A673 (cell line): Measurements from ENCODE around the gene HYPK. TPM values are rescaled to one million over a fixed set of nuclear protein-coding genes. Genes with fewer than 3 reads are reported as not detected.
"Not testable (repeated sequence)": the region's sequence is repeated elsewhere in the genome, so short reads cannot be mapped to it uniquely, and the experiment has no call there.

ENCODE experiments used
- BruUV-seq: library from RNA; stranded (reverse); fragments of 400-500 nt; replicated peaks from 2 replicates; lab custom pipeline; 2021; lab: Mats Ljungman, UMichigan
- CTCF ChIA-PET: fragments of 300-600 bp; sonication (Branson Sonifier 250); formaldehyde crosslinking; loops from one replicate; lab custom pipeline; 2022; ENCODE audit warnings: antibody characterized with exemption; lab: Charles Lee
- POLR2A ChIA-PET: fragments of 300-600 bp; sonication (Branson Sonifier 250); formaldehyde crosslinking; loops from one replicate; lab custom pipeline; 2022; ENCODE audit warnings: antibody characterized with exemption; ENCODE audit not compliant: low non-redundant PET; lab: Charles Lee
- DNase-seq: peaks from one replicate; pipeline ENCODE4 v3.0.0-alpha.2; 2015; ENCODE audit warnings: low spot score
- H3K27ac ChIP-seq: fragments of 200-600 bp; sonication (generic); 2 replicates; pipeline ENCODE4 v1.5.1; 2016; ENCODE audit warnings: mixed run types, low read depth, mild to moderate bottlenecking, mixed read lengths, antibody characterized with exemption, low read length; ENCODE audit not compliant: poor library complexity, severe bottlenecking
- H3K27me3 ChIP-seq: fragments of 200-600 bp; sonication (generic); replicated peaks from 2 replicates; pipeline ENCODE4 v1.6.1; 2017; ENCODE audit warnings: mixed run types, low read depth, mild to moderate bottlenecking, mixed read lengths, antibody characterized with exemption, low read length; ENCODE audit not compliant: insufficient read depth, poor library complexity
- H3K36me3 ChIP-seq: fragments of 200-600 bp; sonication (generic); 2 replicates; pipeline ENCODE4 v1.6.1; 2016; ENCODE audit warnings: mixed run types, mild to moderate bottlenecking, mixed read lengths, antibody characterized with exemption, low read length; ENCODE audit not compliant: insufficient read depth, poor library complexity, severe bottlenecking
- H3K4me1 ChIP-seq: fragments of 200-600 bp; sonication (generic); 2 replicates; pipeline ENCODE4 v1.6.1; 2017; ENCODE audit warnings: mixed run types, mild to moderate bottlenecking, mixed read lengths, antibody characterized with exemption, low read length; ENCODE audit not compliant: insufficient read depth, poor library complexity, severe bottlenecking
- H3K4me3 ChIP-seq: fragments of 200-600 bp; sonication (generic); 2 replicates; pipeline ENCODE4 v1.5.1; 2016; ENCODE audit warnings: low read depth, mixed run types, mild to moderate bottlenecking, mixed read lengths, low read length; ENCODE audit not compliant: poor library complexity, severe bottlenecking
- H3K9me3 ChIP-seq: fragments of 200-600 bp; sonication (generic); 2 replicates; pipeline ENCODE4 v1.6.1; 2016; ENCODE audit warnings: mixed run types, low read depth, mild to moderate bottlenecking, mixed read lengths, antibody characterized with exemption, low read length; ENCODE audit not compliant: poor library complexity, severe bottlenecking
- CTCF ChIP-seq: fragments of 300-800, 200-600 bp; sonication (generic); conservative IDR thresholded peaks from 2 replicates; pipeline ENCODE4 v1.5.1; 2017; ENCODE audit warnings: low read depth, mild to moderate bottlenecking, antibody characterized with exemption, low read length, moderate library complexity, mixed read lengths
- EZH2 ChIP-seq: fragments of 200-600 bp; sonication (generic); IDR thresholded peaks from 2 replicates; pipeline ENCODE4 v1.6.1; 2017; ENCODE audit warnings: borderline replicate concordance, low read depth, mild to moderate bottlenecking, mixed read lengths, antibody characterized with exemption, low read length; ENCODE audit not compliant: poor library complexity, severe bottlenecking
- intact Hi-C: fragments of 100-400 bp; cut with micrococcal nuclease; formaldehyde crosslinking; loops from one replicate; pipeline ENCODE4 v1.10.0; 2022; ENCODE audit not compliant: unreplicated experiment
- total RNA-seq: library from RNA; stranded (reverse); gene quantifications from 2 replicates; pipeline ENCODE4 v1.2.3, GENCODE V29; 2021

The HYPK gene
- total RNA-seq, 1 experiment from 2014 or later: 34.9 TPM

DNA sequence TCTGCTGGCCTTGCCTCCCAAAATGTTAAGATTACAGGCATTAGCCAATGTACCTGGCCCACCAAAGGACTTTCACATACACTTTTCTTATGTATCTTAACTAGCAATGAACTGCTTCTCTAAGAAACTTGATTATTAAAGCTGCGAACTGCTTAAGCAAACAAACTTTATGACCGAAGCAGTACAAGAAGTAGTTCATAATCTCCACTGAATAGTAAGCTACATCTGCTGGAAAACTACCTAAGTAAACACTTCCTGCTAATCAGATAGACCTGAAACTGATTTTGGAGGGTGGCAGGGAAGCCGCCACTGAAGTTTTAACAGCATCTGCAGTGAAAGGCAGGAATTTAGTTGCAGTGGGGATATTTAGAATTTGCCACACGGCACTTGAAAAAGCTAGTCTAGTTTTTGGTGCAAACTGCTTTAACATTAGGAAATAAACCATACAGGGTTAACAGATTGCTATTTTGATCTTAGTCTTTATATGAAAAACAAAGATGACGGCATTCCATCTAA lies 8.1 kb downstream of the HYPK start:
- ChIA-PET CTCF (no interaction called here), POLR2A (no interaction called here)
- no TSS peak for BruUV-seq
- Histone ChIP-seq H3K9me3 (no peaks in the 10 kb centered on the region), H3K4me3 (no peak overlapping the region), H3K27me3 (no peaks in the 10 kb centered on the region), H3K27ac (no peak overlapping the region), H3K4me1 (no peaks in the 10 kb centered on the region), H3K36me3 (peaks cover 85% of the 10 kb centered on the region)
- no peak for TF ChIP-seq CTCF
- TF ChIP-seq EZH2: no peak
- intact Hi-C loops: no loop called here
- DNase-seq: no peak

DNA sequence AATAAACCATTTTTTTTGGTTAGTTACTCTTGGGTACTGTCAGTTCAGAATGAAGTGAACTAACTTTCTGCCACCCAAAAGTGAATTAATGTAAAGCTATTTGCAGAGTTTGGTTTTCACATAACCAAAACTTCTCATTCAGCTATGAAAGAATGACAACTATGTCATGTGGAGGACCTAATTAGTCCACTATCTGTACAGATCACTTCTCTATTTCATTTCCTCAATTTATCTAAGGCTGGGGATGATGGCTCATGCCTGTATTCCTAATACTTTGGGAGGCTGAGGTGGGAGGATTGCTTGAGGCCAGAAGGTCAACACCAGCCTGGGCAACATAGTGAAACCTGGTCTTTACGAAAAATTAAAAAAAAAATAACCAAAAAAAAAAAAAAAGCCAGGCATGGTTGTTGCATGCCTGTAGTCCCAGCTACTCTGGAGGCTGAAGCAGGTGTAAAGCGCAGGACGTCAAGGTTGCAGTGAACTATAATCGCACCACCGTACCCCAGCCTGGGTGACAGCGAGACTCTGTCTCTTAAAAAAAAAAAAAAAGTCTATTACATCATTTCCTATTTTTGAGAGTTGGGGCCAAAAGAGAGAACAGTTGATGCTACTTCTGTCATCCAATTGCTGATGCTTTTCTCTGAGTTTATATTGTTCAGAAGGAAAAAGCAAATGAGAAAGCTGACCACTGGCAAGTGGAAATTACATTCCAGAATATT lies 8.7 kb downstream of the HYPK start:
- H3K4me3 ChIP-seq: no peak overlapping the region
- CTCF ChIA-PET: no interaction called here
- peaks cover 91% of the 10 kb centered on the region for H3K36me3 ChIP-seq
- no TSS peak for BruUV-seq
- no peaks in the 10 kb centered on the region for H3K4me1 ChIP-seq
- intact Hi-C loops: no loop called here
- no peak for DNase-seq
- TF ChIP-seq CTCF (no peak), EZH2 (no peak)
- H3K27me3 ChIP-seq: no peaks in the 10 kb centered on the region
- no peaks in the 10 kb centered on the region for H3K9me3 ChIP-seq
- POLR2A ChIA-PET: interaction anchor here (0.6 kb wide), 1 partner anchor 56 kb away, joined by 3 read pairs; no protein-coding TSS in a partner anchor
- peak overlapping the region; percentile 10 for H3K27ac ChIP-seq

DNA sequence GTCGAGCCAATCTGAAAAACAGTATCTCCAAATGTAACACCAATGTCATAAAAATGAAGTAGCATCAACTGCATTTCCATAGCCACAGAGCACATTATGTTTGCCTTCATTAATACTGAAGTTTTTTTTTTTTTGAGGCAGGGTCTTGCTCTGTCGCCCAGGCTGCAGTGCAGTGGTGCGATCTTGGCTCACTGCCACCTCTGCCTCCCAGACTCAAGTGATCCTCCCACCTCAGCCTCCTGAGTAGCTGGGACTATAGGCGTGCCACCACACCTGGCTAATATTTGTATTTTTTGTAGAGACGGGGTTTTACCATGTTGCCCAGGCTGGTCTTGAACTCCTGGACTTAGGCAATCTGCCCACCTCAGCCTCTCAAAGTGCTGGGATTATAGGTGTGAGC lies 14.7 kb downstream of the HYPK start:
- H3K9me3 ChIP-seq, POLR2A ChIA-PET, CTCF ChIA-PET, DNase-seq, H3K4me1 ChIP-seq, H3K27me3 ChIP-seq, intact Hi-C loops, H3K4me3 ChIP-seq, BruUV-seq, H3K27ac ChIP-seq: not testable (repeated sequence)
- peaks cover 66% of the 10 kb centered on the region for H3K36me3 ChIP-seq
